ENCODE results near the gene PIAS1.

Gene PIAS1

GRCh38 chr15:68213991-68214837 is 160.1 kb downstream of the PIAS1 start:
- DNase-seq (ENCODE audit: low spot score) (peak; percentile 62), ATAC-seq (ENCODE audit: low read depth) (no peak)
- Histone ChIP-seq H3K9me3 (ENCODE audit: severe bottlenecking) (no peaks in the 10 kb centered on the region), H3K4me3 (ENCODE audit: severe bottlenecking) (no peak overlapping the region), H3K4me1 (ENCODE audit: insufficient read depth, poor library complexity, severe bottlenecking) (peaks cover 5% of the 10 kb centered on the region), H3K36me3 (ENCODE audit: low read depth) (peaks cover 36% of the 10 kb centered on the region), H3K27ac (ENCODE audit: poor library complexity, severe bottlenecking) (no peak overlapping the region), H3K27me3 (ENCODE audit: insufficient read depth, poor library complexity, severe bottlenecking) (no peaks in the 10 kb centered on the region)
- TF ChIP-seq CTCF (IDR thresholded peaks at IDR 0.05; ENCODE audit: poor library complexity, severe bottlenecking) = no peak

- Histone ChIP-seq H3K4me3 (ENCODE audit: severe bottlenecking) (no peak overlapping the region), H3K4me1 (ENCODE audit: insufficient read depth, poor library complexity, severe bottlenecking) (peaks cover 1% of the 10 kb centered on the region), H3K27ac (ENCODE audit: poor library complexity, severe bottlenecking) (no peak overlapping the region), H3K27me3 (ENCODE audit: insufficient read depth, poor library complexity, severe bottlenecking) (no peaks in the 10 kb centered on the region), H3K36me3 (ENCODE audit: low read depth) (peaks cover 36% of the 10 kb centered on the region), H3K9me3 (ENCODE audit: severe bottlenecking) (no peaks in the 10 kb centered on the region)
- DNase-seq (ENCODE audit: low spot score) (no peak), ATAC-seq (ENCODE audit: low read depth) (no peak)
- TF ChIP-seq CTCF (IDR thresholded peaks at IDR 0.05; ENCODE audit: poor library complexity, severe bottlenecking) = no peak
Observed at GRCh38 chr15:68214838-68215254, 160.7 kb downstream of the PIAS1 start.

- Histone ChIP-seq H3K27me3 (ENCODE audit: insufficient read depth, poor library complexity, severe bottlenecking) (no peaks in the 10 kb centered on the region), H3K9me3 (ENCODE audit: severe bottlenecking) (no peaks in the 10 kb centered on the region), H3K4me3 (ENCODE audit: severe bottlenecking) (no peak overlapping the region), H3K27ac (ENCODE audit: poor library complexity, severe bottlenecking) (no peak overlapping the region), H3K36me3 (ENCODE audit: low read depth) (peaks cover 36% of the 10 kb centered on the region), H3K4me1 (ENCODE audit: insufficient read depth, poor library complexity, severe bottlenecking) (no peaks in the 10 kb centered on the region)
- TF ChIP-seq CTCF (IDR thresholded peaks at IDR 0.05; ENCODE audit: poor library complexity, severe bottlenecking) = no peak
- peak; percentile 14 for DNase-seq (ENCODE audit: low spot score)
- ATAC-seq (ENCODE audit: low read depth) = no peak
Observed at GRCh38 chr15:68217341-68217740, 163.2 kb downstream of the PIAS1 start.

GRCh38 chr15:68218331-68218730 is 164.2 kb downstream of the PIAS1 start:
- peaks cover 36% of the 10 kb centered on the region for H3K36me3 ChIP-seq (ENCODE audit: low read depth)
- no peak overlapping the region for H3K27ac ChIP-seq (ENCODE audit: poor library complexity, severe bottlenecking)
- H3K27me3 ChIP-seq (ENCODE audit: insufficient read depth, poor library complexity, severe bottlenecking) = no peaks in the 10 kb centered on the region
- DNase-seq (ENCODE audit: low spot score) (peak; percentile 41), ATAC-seq (ENCODE audit: low read depth) (no peak)
- H3K4me3 ChIP-seq (ENCODE audit: severe bottlenecking) = no peak overlapping the region
- no peaks in the 10 kb centered on the region for H3K4me1 ChIP-seq (ENCODE audit: insufficient read depth, poor library complexity, severe bottlenecking)
- no peak for TF ChIP-seq CTCF (IDR thresholded peaks at IDR 0.05; ENCODE audit: poor library complexity, severe bottlenecking)
- H3K9me3 ChIP-seq (ENCODE audit: severe bottlenecking) = no peaks in the 10 kb centered on the region

All from RWPE2 (cell line).